Lung (tissue), 12 donors: ENCODE measurements around the gene CBARP. TPM values are rescaled to one million over a fixed set of nuclear protein-coding genes. Genes with fewer than 3 reads are reported as not detected.
A peak's percentile ranks its signal among the peaks of the same experiment; 100 is the strongest.

Experiments used
- ATAC-seq: fragments of 200-7000 bp; cut with Tn5 transposase; one replicate; pipeline ENCODE4 v1.9.1; 2020; ENCODE audit warnings: moderate number of reproducible peaks; ENCODE audit not compliant: insufficient read depth, low FRiP score
- DNase-seq, 3 donors: peaks; one replicate each; pipeline ENCODE4 v3.0.0-alpha.2; 2013 to 2017
- H3K27ac ChIP-seq, 2 donors: one replicate each; pipeline ENCODE4 v1.5.1; 2013; ENCODE audit warnings: mild to moderate bottlenecking in 2 of 2, moderate library complexity in 2 of 2, control low read depth in 1 of 2, inconsistent platforms in 1 of 2, low read depth in 1 of 2, low read length in 1 of 2
- H3K27me3 ChIP-seq, 3 donors: one replicate each; pipeline ENCODE4 v1.5.1; 2013; ENCODE audit warnings: low read length in 2 of 3; ENCODE audit not compliant: control insufficient read depth in 3 of 3, insufficient read depth in 3 of 3
- H3K36me3 ChIP-seq, 4 donors: one replicate each; pipeline ENCODE4 v1.5.1; 2013; ENCODE audit warnings: low read length in 4 of 4, mild to moderate bottlenecking in 1 of 4, moderate library complexity in 1 of 4; ENCODE audit not compliant: control insufficient read depth in 4 of 4, insufficient read depth in 4 of 4
- H3K4me1 ChIP-seq, 5 donors: one replicate each; pipeline ENCODE4 v1.5.1; 2013; ENCODE audit warnings: low read length in 5 of 5, mild to moderate bottlenecking in 2 of 5, moderate library complexity in 1 of 5; ENCODE audit not compliant: control insufficient read depth in 5 of 5, insufficient read depth in 5 of 5
- H3K4me3 ChIP-seq: one replicate; pipeline ENCODE4 v1.5.1; 2013; ENCODE audit warnings: mild to moderate bottlenecking, control low read depth, moderate library complexity
- H3K9ac ChIP-seq, 2 donors: one replicate each; pipeline ENCODE4 v1.5.1; 2013; ENCODE audit warnings: low read length in 2 of 2, control low read depth in 1 of 2; ENCODE audit not compliant: insufficient read depth in 1 of 2
- H3K9me3 ChIP-seq, 4 donors: one replicate each; pipeline ENCODE4 v1.5.1; 2013; ENCODE audit warnings: low read length in 3 of 4, mild to moderate bottlenecking in 1 of 4, moderate library complexity in 1 of 4; ENCODE audit not compliant: control insufficient read depth in 4 of 4, insufficient read depth in 3 of 4
- WGBS, 2 donors: extraction: QIAGEN DNeasy Blood & Tissue Kit; methylation state at CpG; one replicate each; pipeline ENCODE4 v1.1.7; 2013; 5-methylcytosine and 5-hydroxymethylcytosine counted together
- polyA plus RNA-seq, 2 donors: library from polyadenylated mRNA; stranded (reverse); fragments of 200-250 nt; gene quantifications; one replicate each; pipeline ENCODE4 v1.2.1, GENCODE V29; 2013
- total RNA-seq, 2 donors: library from RNA; depleted of rRNA in 1 of 2; stranded (reverse); fragments of >200 nt in 1 of 2; gene quantifications; one replicate each; pipeline ENCODE4 v1.2.1, GENCODE V29; 2014 to 2021
- TF ChIP-seq, protein P1 (sequence below): IDR thresholded peaks from 2 replicates; pipeline ENCODE4 v1.5.1; 2012; ENCODE audit warnings: mild to moderate bottlenecking; ENCODE audit errors: control extremely low read depth, extremely low read depth
- donor health status: control.
- donor health status: control.
- donor health status: Bipolar disorder and iron deficiency.
- donor health status: healthy.
- donor health status: DM: yes; HTN: yes; CAD: no.

The CBARP gene
- total and polyA plus RNA-seq, 4 donors = 0.23 to 0.83 (median 0.59) TPM

DNA sequence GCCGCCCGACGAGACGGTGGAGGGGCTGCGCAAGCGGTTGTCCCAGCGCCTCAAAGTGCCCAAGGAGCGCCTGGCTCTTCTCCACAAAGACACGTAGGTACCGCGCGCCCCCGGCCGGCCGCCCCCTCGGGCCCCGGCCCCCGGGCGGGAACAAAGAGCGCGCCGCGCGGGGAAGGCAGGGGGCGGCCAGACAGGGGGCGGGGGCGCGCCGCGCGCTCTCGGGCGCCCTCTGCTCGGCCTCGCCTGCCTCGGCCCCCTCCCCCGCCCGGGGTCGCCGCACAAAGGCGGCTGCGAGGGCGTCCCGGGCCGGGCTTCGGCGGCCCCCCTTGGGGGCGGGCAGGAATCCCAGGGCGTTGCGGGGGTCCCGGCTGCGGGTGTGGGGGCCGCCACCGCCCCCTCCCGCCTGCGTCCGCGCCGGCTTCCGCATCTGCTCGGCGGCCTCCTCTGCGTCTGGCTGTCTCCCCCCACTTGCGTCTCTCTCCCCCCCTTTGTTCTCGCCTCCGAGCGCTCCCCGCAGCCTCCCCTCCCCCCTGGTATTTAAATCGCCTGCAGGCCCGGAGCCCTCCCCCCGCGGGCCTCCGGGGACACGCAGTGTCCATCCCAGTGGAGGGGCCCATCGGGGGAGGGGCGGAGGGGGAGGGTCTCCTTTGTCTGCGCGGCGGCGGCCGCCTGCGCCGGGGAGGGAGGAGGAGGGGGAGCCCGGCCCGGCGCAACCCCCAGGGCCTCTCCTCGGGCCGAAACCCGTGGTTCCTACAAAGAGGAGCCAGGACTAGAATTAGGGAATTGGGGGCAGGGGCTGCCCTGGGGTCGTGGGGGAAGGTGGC is 12.8 kb upstream of the CBARP start:
- H3K9me3 ChIP-seq = no peaks in the 10 kb centered on the region
- peak overlapping the region; percentile 97 to 98 for H3K27ac ChIP-seq
- 0 to 1% methylated on average over 13 to 90 of the region's 90 CpGs for WGBS, 2 donors
- no peaks in the 10 kb centered on the region for H3K27me3 ChIP-seq
- H3K4me1 ChIP-seq = peaks cover 4 to 31% (median 12%) of the 10 kb centered on the region in 5 donors
- H3K4me3 ChIP-seq = peak overlapping the region; percentile 94
- DNase-seq (peak; percentile 87 to 93 (median 88)), ATAC-seq (no peak)
- TF ChIP-seq, protein P1, sequence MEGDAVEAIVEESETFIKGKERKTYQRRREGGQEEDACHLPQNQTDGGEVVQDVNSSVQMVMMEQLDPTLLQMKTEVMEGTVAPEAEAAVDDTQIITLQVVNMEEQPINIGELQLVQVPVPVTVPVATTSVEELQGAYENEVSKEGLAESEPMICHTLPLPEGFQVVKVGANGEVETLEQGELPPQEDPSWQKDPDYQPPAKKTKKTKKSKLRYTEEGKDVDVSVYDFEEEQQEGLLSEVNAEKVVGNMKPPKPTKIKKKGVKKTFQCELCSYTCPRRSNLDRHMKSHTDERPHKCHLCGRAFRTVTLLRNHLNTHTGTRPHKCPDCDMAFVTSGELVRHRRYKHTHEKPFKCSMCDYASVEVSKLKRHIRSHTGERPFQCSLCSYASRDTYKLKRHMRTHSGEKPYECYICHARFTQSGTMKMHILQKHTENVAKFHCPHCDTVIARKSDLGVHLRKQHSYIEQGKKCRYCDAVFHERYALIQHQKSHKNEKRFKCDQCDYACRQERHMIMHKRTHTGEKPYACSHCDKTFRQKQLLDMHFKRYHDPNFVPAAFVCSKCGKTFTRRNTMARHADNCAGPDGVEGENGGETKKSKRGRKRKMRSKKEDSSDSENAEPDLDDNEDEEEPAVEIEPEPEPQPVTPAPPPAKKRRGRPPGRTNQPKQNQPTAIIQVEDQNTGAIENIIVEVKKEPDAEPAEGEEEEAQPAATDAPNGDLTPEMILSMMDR = no peak
- peak overlapping the region in 1 of 2 donors; percentile 46 for H3K9ac ChIP-seq
- peaks cover 9 to 44% (median 25%) of the 10 kb centered on the region in 4 donors for H3K36me3 ChIP-seq

DNA sequence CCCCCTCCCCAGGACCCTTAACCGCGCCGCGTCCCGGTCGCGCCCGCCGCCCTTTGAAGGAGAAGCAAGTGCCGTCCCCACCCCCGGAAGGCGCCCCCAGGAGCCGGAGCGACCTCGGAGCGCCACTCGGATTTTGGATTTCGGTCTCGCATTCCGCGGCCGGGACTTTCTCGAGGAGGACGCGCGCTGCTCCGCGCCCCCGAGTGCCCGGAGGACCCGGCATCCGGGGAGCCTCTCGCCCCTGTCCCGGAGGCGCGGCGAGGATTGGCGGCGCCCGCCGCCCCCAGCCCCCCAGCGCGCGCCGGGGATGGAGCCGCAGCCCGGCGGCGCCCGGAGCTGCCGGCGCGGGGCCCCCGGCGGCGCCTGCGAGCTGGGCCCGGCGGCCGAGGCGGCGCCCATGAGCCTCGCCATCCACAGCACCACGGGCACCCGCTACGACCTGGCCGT is 12.2 kb upstream of the CBARP start:
- H3K4me3 ChIP-seq = peak overlapping the region; percentile 94
- ATAC-seq = no peak
- peaks cover 7 to 37% (median 19%) of the 10 kb centered on the region in 4 donors for H3K36me3 ChIP-seq
- TF ChIP-seq, protein P1 = no peak
- H3K27me3 ChIP-seq = no peaks in the 10 kb centered on the region
- no peak overlapping the region for H3K9ac ChIP-seq
- 0 to 1% methylated on average over 43 to 67 of the region's 67 CpGs for WGBS, 2 donors
- DNase-seq = no peak
- no peaks in the 10 kb centered on the region for H3K9me3 ChIP-seq
- H3K4me1 ChIP-seq = peaks cover 4 to 30% (median 15%) of the 10 kb centered on the region in 5 donors
- peak overlapping the region; percentile 92 to 98 for H3K27ac ChIP-seq

- TF ChIP-seq, protein P1 = no peak
- Histone ChIP-seq H3K9me3 (no peaks in the 10 kb centered on the region), H3K27me3 (no peaks in the 10 kb centered on the region), H3K4me1 (peaks cover 2 to 35% (median 21%) of the 10 kb centered on the region in 5 donors), H3K9ac (no peak overlapping the region), H3K27ac (peak overlapping the region; percentile 98 to 99), H3K4me3 (peak overlapping the region; percentile 94), H3K36me3 (peaks cover 2 to 32% (median 14%) of the 10 kb centered on the region in 4 donors)
- ATAC-seq (peak; percentile 12), DNase-seq (peak; percentile 97 to 99 (median 98))
- 0 to 1% methylated on average over 62 to 102 of the region's 102 CpGs for WGBS, 2 donors
Observed at GRCh38 chr19:1249298-1249989, 11.6 kb upstream of the CBARP start.
